22Rv1 (cell line): Measurements from ENCODE around the gene FBXO41.

ENCODE experiments used
- H3K27ac ChIP-seq: fragments of 450-650 bp; 2 replicates; pipeline ENCODE4 v1.5.1; 2017
- CTCF ChIP-seq: fragments of 450-650 bp; IDR thresholded peaks from 2 replicates; pipeline ENCODE4 v1.5.1; 2017; ENCODE audit warnings: mild to moderate bottlenecking
- ZFX ChIP-seq: fragments of 450-650 bp; IDR thresholded peaks from 2 replicates; pipeline ENCODE4 v1.6.1; 2017; ENCODE audit warnings: antibody characterized with exemption, borderline replicate concordance

The FBXO41 gene

GRCh38 chr2:73293534-73294171 lies 9.4 kb upstream of the FBXO41 start, which contains the start of gene EGR4:
Gene EGR4, minus strand, starts transcription at chr2:73293548. Its CDS starts 231 bp downstream, at chr2:73293317.
- no peak within 1 kb of the TSS for H3K27ac ChIP-seq
- no peak for TF ChIP-seq ZFX
- peak; percentile 20; the same call in 1 of the 2 replicates for TF ChIP-seq CTCF

GRCh38 chr2:73292906-73293533 lies 8.7 kb upstream of the FBXO41 start:
- no peak overlapping the region for H3K27ac ChIP-seq
- no peak for TF ChIP-seq ZFX
- TF ChIP-seq CTCF, result no peak

DNA sequence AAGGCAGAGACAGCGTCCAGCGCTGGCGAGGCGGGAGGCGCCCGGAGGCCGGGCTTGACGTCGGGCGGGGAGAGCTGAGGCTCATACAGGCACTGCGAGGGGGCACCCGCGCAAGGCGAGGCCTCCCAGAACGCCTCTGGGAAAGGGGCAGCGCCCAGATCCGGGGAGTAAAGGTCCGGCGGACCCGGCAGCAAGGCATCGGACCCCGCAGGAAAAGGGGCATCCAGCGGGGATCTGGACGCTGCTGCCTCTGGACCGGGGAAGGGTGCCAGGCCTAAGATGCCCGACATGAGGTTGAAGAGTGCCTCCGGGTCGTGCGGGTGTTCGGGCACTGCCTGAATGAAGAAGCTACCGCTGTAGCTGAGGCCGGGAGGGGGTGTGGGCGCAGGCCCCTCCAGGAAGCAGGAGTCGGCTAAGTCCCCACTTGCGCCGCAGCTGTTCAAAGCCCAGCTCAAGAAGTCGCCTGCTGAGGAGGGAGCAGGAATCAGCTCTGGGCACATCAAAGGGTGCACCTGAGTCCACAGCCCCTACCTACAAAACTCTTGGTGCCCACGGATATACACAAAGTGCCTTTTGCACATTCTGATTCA lies 8.1 kb upstream of the FBXO41 start:
- H3K27ac ChIP-seq, result no peak overlapping the region
- TF ChIP-seq ZFX (no peak), CTCF (no peak)

GRCh38 chr2:73291461-73292315 lies 7.4 kb upstream of the FBXO41 start:
- no peak overlapping the region for H3K27ac ChIP-seq
- TF ChIP-seq CTCF (peak; percentile 12; the same call in 1 of the 2 replicates), ZFX (no peak)

- no peak overlapping the region for H3K27ac ChIP-seq
- no peak for TF ChIP-seq CTCF
- TF ChIP-seq ZFX, result no peak
Measured at GRCh38 chr2:73291093-73291460, 6.8 kb upstream of the FBXO41 start.

DNA sequence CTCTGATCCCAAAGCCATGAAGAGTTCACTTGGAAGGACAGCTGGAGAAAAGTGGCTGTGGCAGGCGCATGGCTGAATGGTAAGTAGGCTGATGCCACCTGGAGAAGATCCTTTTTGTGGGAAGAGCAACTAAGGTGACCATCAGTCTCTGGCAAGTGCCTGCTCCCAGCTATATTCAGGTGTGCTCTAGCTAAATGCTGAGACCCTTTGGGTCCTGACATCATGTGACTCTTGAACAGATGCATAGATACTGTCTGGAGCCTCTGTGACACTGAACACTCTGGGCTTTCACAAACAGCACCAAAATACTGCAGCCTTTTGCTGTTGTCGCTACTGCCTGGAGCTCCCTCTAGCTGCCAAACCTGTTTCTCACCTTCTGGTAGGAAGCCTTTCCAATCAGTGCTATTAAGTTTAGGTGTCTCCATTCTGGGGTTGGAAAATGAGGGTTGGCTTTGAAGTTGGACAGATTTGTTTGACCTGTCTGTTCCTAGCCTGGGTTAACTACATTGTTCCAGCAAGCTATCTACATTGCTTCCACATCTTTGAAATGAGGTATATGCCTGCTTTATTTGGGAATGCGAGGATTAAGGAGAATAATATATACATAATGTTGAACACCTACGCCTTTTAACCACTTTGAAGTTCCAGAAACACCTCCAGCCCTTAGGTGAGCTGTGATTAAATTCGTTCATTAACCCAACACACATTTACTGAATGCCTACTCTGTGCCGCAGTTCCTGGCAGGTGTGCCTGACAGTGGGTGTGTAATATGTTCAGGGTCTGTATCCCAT lies 6.0 kb upstream of the FBXO41 start:
- H3K27ac ChIP-seq, result no peak overlapping the region
- TF ChIP-seq CTCF, result peak; percentile 94
- no peak for TF ChIP-seq ZFX
